Ovary (tissue), 9 donors: ENCODE measurements around the gene FAM81B. TPM values are rescaled to one million over a fixed set of nuclear protein-coding genes. Genes with fewer than 3 reads are reported as not detected.

Experiments used
- DNase-seq, 5 donors: peaks; one replicate each; pipeline ENCODE4 v3.0.0-alpha.2; 2019 to 2020
- H3K27ac ChIP-seq, 2 donors: fragments of 200-600 bp; one replicate each; pipeline versions ENCODE4 v1.5.1 to v1.8.0; 2019 to 2022
- H3K27me3 ChIP-seq: fragments of 200-600 bp; one replicate; pipeline ENCODE4 v1.8.0; 2022
- H3K36me3 ChIP-seq: fragments of 200-600 bp; sonication (generic); one replicate; pipeline ENCODE4 v1.5.1; 2019
- H3K4me1 ChIP-seq: one replicate; pipeline ENCODE4 v1.8.1; 2013; ENCODE audit warnings: mild to moderate bottlenecking, moderate library complexity; ENCODE audit not compliant: insufficient read depth
- H3K4me3 ChIP-seq: fragments of 200-600 bp; sonication (generic); one replicate; pipeline ENCODE4 v1.5.1; 2017
- H3K9me3 ChIP-seq, 2 donors: fragments of 200-600 bp in 1 of 2; sonication (generic) in 1 of 2; one replicate each; pipeline versions ENCODE4 v1.5.1 to v1.8.1; 2013 to 2019; ENCODE audit warnings: mild to moderate bottlenecking in 1 of 2, moderate library complexity in 1 of 2
- EP300 ChIP-seq: sonication (generic); formaldehyde crosslinking; IDR thresholded peaks from one replicate; pipeline ENCODE4 v1.6.1; 2017; ENCODE audit warnings: antibody characterized with exemption
- POLR2A ChIP-seq: fragments of 450-650 bp; IDR thresholded peaks from one replicate; pipeline ENCODE4 v1.6.1; 2017; ENCODE audit warnings: antibody characterized with exemption, mild to moderate bottlenecking, moderate library complexity
- WGBS, 3 donors: extraction: QIAGEN DNeasy Blood & Tissue Kit in 1 of 3; methylation state at CpG; one replicate each; pipeline versions ENCODE4 v1.1.5 to v1.1.7; 2013 to 2017; 5-methylcytosine and 5-hydroxymethylcytosine counted together
- intact Hi-C, 4 donors: fragments of 100-400 bp; cut with DNase I; formaldehyde crosslinking; loops; one replicate each; pipeline versions ENCODE4 v1.11.0 to v1.15.1; 2022 to 2023
- polyA plus RNA-seq, 2 donors: library from polyadenylated mRNA; stranded (reverse); fragments of 200-250 nt in 1 of 2; fragments of 350-450 nt in 1 of 2; fragmentation: Illumina TruSeq in 1 of 2; extraction: RNeasy Lipid Tissue Mini Kit (QIAGEN cat#74804) in 1 of 2; gene quantifications; one replicate each; pipeline ENCODE4 v1.2.3, GENCODE V29; 2013 to 2014
- total RNA-seq, 7 donors: library from RNA; depleted of rRNA in 2 of 7; stranded (reverse); fragments of >200 nt in 2 of 7; fragmentation: NEBNext Ultra II Directional in 3 of 7; extraction: Animal tissue kit (Norgen Biotek cat#: 25700) in 3 of 7; gene quantifications; one replicate each; pipeline versions ENCODE4 v1.1.0 to v1.2.4, GENCODE V29; 2016 to 2023
- TF ChIP-seq, protein P1 (sequence below), 3 donors: fragments of 450-650 bp in 2 of 3; fragments of 200-600 bp in 1 of 3; IDR thresholded peaks; one replicate each; pipeline versions ENCODE4 v1.5.1 to v1.8.0; 2016 to 2022; ENCODE audit warnings: antibody characterized with exemption in 3 of 3, mild to moderate bottlenecking in 1 of 3
- donor health status: DM: no; HTN: no; CAD: no; lungs with moderate emphysema.
- donor health status: DM: no; HTN: no; CAD: no.
- donor health status: Bipolar disorder and iron deficiency.
- donor health status: DM: yes; HTN: yes; CAD: no.
- donor health status: DM: no; HTN: no; CAD: no.
- donor health status: DM: yes; HTN: yes; CAD: no.

Gene FAM81B
- total and polyA plus RNA-seq, 9 donors = 0.36 to 20.8 (median 2.3) TPM; not detected in 3

DNA sequence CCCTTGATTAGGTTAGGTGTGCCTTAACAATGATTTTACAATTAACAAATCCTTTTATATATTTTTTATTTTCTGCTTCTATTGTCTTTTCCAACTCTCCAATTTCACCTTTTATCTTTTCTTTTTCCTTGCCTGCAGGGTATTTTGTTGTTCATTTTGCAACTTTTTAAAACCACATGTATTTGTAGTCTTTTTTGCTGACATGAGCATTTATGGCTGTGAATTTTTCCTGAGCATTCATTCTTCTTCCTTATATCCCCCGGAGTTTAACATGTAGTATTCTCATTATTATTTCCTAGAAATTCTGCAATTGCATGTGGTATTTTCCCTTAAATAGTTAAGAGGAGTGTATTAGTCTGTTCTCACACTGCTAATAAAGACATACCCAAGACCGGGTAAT lies 41.6 kb downstream of the FAM81B start:
- Histone ChIP-seq H3K27me3 (no peaks in the 10 kb centered on the region), H3K27ac (no peak overlapping the region), H3K4me3 (no peak overlapping the region), H3K9me3 (no peaks in the 10 kb centered on the region), H3K36me3 (no peaks in the 10 kb centered on the region), H3K4me1 (no peaks in the 10 kb centered on the region)
- no peak for DNase-seq
- intact Hi-C loops = no loop called here
- TF ChIP-seq EP300 = no peak
- TF ChIP-seq, protein P1, sequence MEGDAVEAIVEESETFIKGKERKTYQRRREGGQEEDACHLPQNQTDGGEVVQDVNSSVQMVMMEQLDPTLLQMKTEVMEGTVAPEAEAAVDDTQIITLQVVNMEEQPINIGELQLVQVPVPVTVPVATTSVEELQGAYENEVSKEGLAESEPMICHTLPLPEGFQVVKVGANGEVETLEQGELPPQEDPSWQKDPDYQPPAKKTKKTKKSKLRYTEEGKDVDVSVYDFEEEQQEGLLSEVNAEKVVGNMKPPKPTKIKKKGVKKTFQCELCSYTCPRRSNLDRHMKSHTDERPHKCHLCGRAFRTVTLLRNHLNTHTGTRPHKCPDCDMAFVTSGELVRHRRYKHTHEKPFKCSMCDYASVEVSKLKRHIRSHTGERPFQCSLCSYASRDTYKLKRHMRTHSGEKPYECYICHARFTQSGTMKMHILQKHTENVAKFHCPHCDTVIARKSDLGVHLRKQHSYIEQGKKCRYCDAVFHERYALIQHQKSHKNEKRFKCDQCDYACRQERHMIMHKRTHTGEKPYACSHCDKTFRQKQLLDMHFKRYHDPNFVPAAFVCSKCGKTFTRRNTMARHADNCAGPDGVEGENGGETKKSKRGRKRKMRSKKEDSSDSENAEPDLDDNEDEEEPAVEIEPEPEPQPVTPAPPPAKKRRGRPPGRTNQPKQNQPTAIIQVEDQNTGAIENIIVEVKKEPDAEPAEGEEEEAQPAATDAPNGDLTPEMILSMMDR (IDR thresholded peaks at IDR 0.05) = no peak
- WGBS, 3 donors = 92 to 94% (median 94%) methylated on average over 2 of the region's 2 CpGs

DNA sequence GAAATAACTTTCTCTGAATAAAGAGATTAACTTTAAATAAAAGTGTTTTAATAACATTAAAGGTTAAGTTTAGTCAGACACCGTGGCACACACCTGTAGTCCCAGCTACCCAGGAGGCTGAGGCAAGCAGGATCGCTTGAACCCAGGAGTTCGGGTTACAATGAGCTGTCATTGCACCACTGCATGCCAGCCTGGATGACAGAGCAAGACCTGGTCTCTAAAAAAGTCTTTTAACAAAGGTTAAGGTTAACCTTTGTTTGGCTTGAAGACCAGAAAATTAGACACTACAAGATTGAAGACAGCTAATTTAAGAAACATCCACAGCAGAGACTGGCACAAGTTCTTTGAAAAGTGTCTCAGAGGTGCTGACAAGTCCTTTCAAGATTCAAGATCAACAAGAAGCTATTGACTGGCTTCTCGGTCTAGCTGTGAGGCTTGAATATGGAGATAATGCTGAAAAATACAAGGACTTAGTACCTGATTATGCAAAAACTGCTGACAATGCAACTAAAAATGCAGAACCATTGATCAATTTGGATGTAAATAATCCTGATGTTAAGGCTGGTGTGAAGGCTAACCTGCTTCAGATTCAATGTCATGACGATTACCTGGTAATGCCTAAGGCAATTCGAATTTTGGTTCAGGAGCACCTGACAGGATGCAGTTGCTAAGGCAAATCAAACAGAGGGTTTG lies 48.8 kb downstream of the FAM81B start:
- Histone ChIP-seq H3K36me3 (no peaks in the 10 kb centered on the region), H3K4me3 (no peak overlapping the region), H3K27me3 (no peaks in the 10 kb centered on the region), H3K4me1 (no peaks in the 10 kb centered on the region), H3K9me3 (no peaks in the 10 kb centered on the region), H3K27ac (no peak overlapping the region)
- WGBS, 3 donors = 15 to 25% (median 25%) methylated on average over 6 of the region's 6 CpGs
- no peak for DNase-seq
- TF ChIP-seq EP300 = no peak
- TF ChIP-seq, protein P1 (IDR thresholded peaks at IDR 0.05) = no peak
- no peak for TF ChIP-seq POLR2A
- intact Hi-C loops = no loop called here

DNA sequence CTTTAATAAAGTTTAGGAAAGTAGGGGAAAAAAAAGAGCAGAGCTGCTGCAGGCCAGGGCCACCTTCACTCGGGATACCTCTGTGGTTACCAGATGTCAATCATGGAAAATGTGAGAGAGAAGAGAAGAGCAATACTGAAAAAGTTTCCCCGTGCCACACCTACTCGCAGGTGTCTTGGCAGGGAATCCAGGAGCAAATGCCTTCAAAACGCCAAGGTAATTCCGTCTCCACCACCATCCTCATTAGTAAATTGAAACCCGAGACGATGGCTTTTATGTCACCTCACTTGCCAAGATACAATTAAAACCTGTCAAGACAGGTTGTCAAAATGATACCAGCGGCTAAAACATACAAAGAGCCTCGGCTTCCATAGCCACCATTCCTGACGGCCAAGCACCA lies 49.7 kb downstream of the FAM81B start:
- Histone ChIP-seq H3K27ac (no peak overlapping the region), H3K9me3 (no peaks in the 10 kb centered on the region), H3K36me3 (no peaks in the 10 kb centered on the region), H3K27me3 (no peaks in the 10 kb centered on the region), H3K4me3 (no peak overlapping the region), H3K4me1 (no peaks in the 10 kb centered on the region)
- intact Hi-C loops = no loop called here
- no peak for DNase-seq
- WGBS, 3 donors = 45 to 52% (median 49%) methylated on average over 10 of the region's 10 CpGs
- TF ChIP-seq, protein P1 (IDR thresholded peaks at IDR 0.05) = no peak
- no peak for TF ChIP-seq POLR2A
- TF ChIP-seq EP300 = no peak

DNA sequence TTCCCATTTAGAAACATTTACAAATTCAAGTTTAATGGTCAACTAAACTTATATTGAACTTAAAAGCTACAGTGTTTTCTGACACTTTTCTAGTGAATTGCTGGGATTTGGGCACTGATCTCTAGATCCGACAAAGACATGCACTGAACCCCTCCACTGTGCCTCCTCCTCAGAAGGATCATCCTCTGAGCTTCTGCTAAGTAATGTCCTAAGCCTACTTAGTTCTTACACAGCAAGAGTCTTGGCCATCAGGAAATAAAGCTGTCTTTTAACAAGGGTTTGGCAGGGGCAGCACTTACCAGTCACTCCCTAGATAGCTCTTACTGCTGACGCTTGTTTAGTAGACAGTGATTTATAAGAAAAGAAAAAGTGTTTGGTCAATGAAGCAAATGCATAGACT lies 50.5 kb downstream of the FAM81B start:
- WGBS, 3 donors = 44 to 68% (median 59%) methylated on average over 2 of the region's 2 CpGs
- intact Hi-C loops = no loop called here
- Histone ChIP-seq H3K4me3 (no peak overlapping the region), H3K9me3 (no peaks in the 10 kb centered on the region), H3K4me1 (no peaks in the 10 kb centered on the region), H3K27me3 (no peaks in the 10 kb centered on the region), H3K27ac (no peak overlapping the region), H3K36me3 (no peaks in the 10 kb centered on the region)
- TF ChIP-seq, protein P1 (IDR thresholded peaks at IDR 0.05) = no peak
- no peak for TF ChIP-seq EP300
- no peak for TF ChIP-seq POLR2A
- DNase-seq = no peak
